HepG2 (cell line): ENCODE data around the gene TNFAIP1. TPM values are rescaled to one million over a fixed set of nuclear protein-coding genes. Genes with fewer than 3 reads are reported as not detected.

Source experiments
- FOXK1 ChIP-seq: sonication (generic); formaldehyde crosslinking; IDR thresholded peaks from 2 replicates; pipeline ENCODE4 v1.4.0; 2020; ENCODE audit warnings: low read depth, missing genetic modification reagents, borderline replicate concordance
- JARID2 ChIP-seq: sonication (generic); formaldehyde crosslinking; IDR thresholded peaks from 2 replicates; pipeline ENCODE4 v1.8.1; 2023; ENCODE audit warnings: missing genetic modification reagents, inconsistent platforms; ENCODE audit not compliant: insufficient replicate concordance
- MYC ChIP-seq: sonication (generic); formaldehyde crosslinking; IDR thresholded peaks from 2 replicates; pipeline ENCODE4 v1.9.0; 2021; ENCODE audit warnings: missing genetic modification reagents, borderline replicate concordance
- NFIC ChIP-seq: IDR thresholded peaks from 2 replicates; pipeline ENCODE4 v1.6.1; 2012; ENCODE audit warnings: mild to moderate bottlenecking, low read length, inconsistent platforms
- POLR2AphosphoS2 ChIP-seq: IDR thresholded peaks from 2 replicates; pipeline ENCODE4 v1.6.1; 2011; ENCODE audit warnings: low read depth, low read length, improper control_type of control experiment
- TIGD3 ChIP-seq: sonication (generic); formaldehyde crosslinking; IDR thresholded peaks from 2 replicates; pipeline ENCODE4 v1.5.1; 2020; ENCODE audit warnings: mild to moderate bottlenecking, missing genetic modification reagents, borderline replicate concordance
- ZNF484 ChIP-seq: sonication (generic); formaldehyde crosslinking; IDR thresholded peaks from 2 replicates; pipeline ENCODE4 v1.5.1; 2020; ENCODE audit warnings: mild to moderate bottlenecking, low read depth, missing genetic modification reagents, borderline replicate concordance
- ZSCAN25 ChIP-seq: sonication (generic); formaldehyde crosslinking; IDR thresholded peaks from 2 replicates; pipeline ENCODE4 v1.8.0; 2022; ENCODE audit warnings: mild to moderate bottlenecking, missing genetic modification reagents
- polyA plus RNA-seq, 8 experiments: library from polyadenylated mRNA; depleted of rRNA in 3 of 8; stranded (reverse) in 7 of 8; unstranded in 1 of 8; fragments of >200 nt; fragmentation: Illumina TruSeq in 4 of 8; extraction: Trizol in 4 of 8; gene quantifications; 2 replicates each; pipeline versions ENCODE4 v1.2.1 to v1.2.3, GENCODE V29; 2011 to 2016; ENCODE audit warnings: low read depth in 4 of 8, missing spikeins in 1 of 8, mixed read lengths in 1 of 8; ENCODE audit not compliant: insufficient read depth in 1 of 8
- total RNA-seq, 5 experiments: library from RNA; depleted of rRNA; stranded (reverse); fragments of >200 nt; fragmentation: Illumina TruSeq; extraction: Trizol; gene quantifications; 2 replicates each; pipeline ENCODE4 v1.2.3, GENCODE V29; 2016; ENCODE audit warnings: low read depth in 1 of 5
- TF ChIP-seq, protein P1 (sequence below), 2 experiments: sonication (generic) in 1 of 2; formaldehyde crosslinking in 1 of 2; IDR thresholded peaks; 2 replicates each; pipeline versions ENCODE4 v1.5.1 to v1.6.1; 2011 to 2020; ENCODE audit warnings: borderline replicate concordance in 1 of 2, low read depth in 1 of 2, low read length in 1 of 2, mild to moderate bottlenecking in 1 of 2, missing genetic modification reagents in 1 of 2, moderate library complexity in 1 of 2
- TF ChIP-seq, protein P2 (sequence below): sonication (generic); formaldehyde crosslinking; IDR thresholded peaks from 2 replicates; pipeline ENCODE4 v1.5.0; 2020; ENCODE audit warnings: mild to moderate bottlenecking, missing genetic modification reagents
- TF ChIP-seq, protein P3 (sequence below): sonication (generic); formaldehyde crosslinking; IDR thresholded peaks from 2 replicates; pipeline ENCODE4 v1.8.0; 2022; ENCODE audit warnings: missing genetic modification reagents, mild to moderate bottlenecking, borderline replicate concordance
- TF ChIP-seq, protein P4 (sequence below): sonication (generic); formaldehyde crosslinking; IDR thresholded peaks from 2 replicates; pipeline ENCODE4 v1.4.0; 2020; ENCODE audit warnings: mild to moderate bottlenecking, missing genetic modification reagents
- TF ChIP-seq, protein P5 (sequence below), 2 experiments: IDR thresholded peaks; 2 replicates each; pipeline ENCODE4 v1.6.1; 2011 to 2012; ENCODE audit warnings: low read length in 2 of 2, borderline replicate concordance in 1 of 2, low read depth in 1 of 2, mild to moderate bottlenecking in 1 of 2, moderate library complexity in 1 of 2

The TNFAIP1 gene
- total and polyA plus RNA-seq, 2 of the 13 experiments (the other 11 are each of a cell fraction or from before 2014, with no cell fraction given), result 17.5 to 40.6 TPM

- TF ChIP-seq, protein P1, sequence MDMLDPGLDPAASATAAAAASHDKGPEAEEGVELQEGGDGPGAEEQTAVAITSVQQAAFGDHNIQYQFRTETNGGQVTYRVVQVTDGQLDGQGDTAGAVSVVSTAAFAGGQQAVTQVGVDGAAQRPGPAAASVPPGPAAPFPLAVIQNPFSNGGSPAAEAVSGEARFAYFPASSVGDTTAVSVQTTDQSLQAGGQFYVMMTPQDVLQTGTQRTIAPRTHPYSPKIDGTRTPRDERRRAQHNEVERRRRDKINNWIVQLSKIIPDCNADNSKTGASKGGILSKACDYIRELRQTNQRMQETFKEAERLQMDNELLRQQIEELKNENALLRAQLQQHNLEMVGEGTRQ (IDR thresholded peaks at IDR 0.05; ENCODE audit: low read depth, low read length), result no peak
- TF ChIP-seq, protein P1 (CRISPR knock-in tag; IDR thresholded peaks at IDR 0.05; ENCODE audit: borderline replicate concordance), result no peak; the same call in 1 of the 2 replicates
- peak; percentile 100 for TF ChIP-seq FOXK1 (CRISPR knock-in tag)
- TF ChIP-seq, protein P2, sequence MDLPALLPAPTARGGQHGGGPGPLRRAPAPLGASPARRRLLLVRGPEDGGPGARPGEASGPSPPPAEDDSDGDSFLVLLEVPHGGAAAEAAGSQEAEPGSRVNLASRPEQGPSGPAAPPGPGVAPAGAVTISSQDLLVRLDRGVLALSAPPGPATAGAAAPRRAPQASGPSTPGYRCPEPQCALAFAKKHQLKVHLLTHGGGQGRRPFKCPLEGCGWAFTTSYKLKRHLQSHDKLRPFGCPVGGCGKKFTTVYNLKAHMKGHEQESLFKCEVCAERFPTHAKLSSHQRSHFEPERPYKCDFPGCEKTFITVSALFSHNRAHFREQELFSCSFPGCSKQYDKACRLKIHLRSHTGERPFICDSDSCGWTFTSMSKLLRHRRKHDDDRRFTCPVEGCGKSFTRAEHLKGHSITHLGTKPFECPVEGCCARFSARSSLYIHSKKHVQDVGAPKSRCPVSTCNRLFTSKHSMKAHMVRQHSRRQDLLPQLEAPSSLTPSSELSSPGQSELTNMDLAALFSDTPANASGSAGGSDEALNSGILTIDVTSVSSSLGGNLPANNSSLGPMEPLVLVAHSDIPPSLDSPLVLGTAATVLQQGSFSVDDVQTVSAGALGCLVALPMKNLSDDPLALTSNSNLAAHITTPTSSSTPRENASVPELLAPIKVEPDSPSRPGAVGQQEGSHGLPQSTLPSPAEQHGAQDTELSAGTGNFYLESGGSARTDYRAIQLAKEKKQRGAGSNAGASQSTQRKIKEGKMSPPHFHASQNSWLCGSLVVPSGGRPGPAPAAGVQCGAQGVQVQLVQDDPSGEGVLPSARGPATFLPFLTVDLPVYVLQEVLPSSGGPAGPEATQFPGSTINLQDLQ (CRISPR knock-in tag), result 0 out of 2 replicates have a peak, but pooled peaks have one; percentile 9
- TF ChIP-seq ZSCAN25 (CRISPR knock-in tag), result no peak
- peak; percentile 49; the same call in 1 of the 2 replicates for TF ChIP-seq MYC
- TF ChIP-seq, protein P3, sequence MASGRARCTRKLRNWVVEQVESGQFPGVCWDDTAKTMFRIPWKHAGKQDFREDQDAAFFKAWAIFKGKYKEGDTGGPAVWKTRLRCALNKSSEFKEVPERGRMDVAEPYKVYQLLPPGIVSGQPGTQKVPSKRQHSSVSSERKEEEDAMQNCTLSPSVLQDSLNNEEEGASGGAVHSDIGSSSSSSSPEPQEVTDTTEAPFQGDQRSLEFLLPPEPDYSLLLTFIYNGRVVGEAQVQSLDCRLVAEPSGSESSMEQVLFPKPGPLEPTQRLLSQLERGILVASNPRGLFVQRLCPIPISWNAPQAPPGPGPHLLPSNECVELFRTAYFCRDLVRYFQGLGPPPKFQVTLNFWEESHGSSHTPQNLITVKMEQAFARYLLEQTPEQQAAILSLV (CRISPR knock-in tag), result peak; percentile 25; the same call in 1 of the 2 replicates
- TF ChIP-seq POLR2AphosphoS2, result no peak
- TF ChIP-seq JARID2 (CRISPR knock-in tag), result peak; percentile 51
- TF ChIP-seq TIGD3 (CRISPR knock-in tag), result no peak
- TF ChIP-seq ZNF484, result no peak
- TF ChIP-seq, protein P4, sequence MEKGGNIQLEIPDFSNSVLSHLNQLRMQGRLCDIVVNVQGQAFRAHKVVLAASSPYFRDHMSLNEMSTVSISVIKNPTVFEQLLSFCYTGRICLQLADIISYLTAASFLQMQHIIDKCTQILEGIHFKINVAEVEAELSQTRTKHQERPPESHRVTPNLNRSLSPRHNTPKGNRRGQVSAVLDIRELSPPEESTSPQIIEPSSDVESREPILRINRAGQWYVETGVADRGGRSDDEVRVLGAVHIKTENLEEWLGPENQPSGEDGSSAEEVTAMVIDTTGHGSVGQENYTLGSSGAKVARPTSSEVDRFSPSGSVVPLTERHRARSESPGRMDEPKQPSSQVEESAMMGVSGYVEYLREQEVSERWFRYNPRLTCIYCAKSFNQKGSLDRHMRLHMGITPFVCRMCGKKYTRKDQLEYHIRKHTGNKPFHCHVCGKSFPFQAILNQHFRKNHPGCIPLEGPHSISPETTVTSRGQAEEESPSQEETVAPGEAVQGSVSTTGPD, result no peak
- TF ChIP-seq, protein P5, sequence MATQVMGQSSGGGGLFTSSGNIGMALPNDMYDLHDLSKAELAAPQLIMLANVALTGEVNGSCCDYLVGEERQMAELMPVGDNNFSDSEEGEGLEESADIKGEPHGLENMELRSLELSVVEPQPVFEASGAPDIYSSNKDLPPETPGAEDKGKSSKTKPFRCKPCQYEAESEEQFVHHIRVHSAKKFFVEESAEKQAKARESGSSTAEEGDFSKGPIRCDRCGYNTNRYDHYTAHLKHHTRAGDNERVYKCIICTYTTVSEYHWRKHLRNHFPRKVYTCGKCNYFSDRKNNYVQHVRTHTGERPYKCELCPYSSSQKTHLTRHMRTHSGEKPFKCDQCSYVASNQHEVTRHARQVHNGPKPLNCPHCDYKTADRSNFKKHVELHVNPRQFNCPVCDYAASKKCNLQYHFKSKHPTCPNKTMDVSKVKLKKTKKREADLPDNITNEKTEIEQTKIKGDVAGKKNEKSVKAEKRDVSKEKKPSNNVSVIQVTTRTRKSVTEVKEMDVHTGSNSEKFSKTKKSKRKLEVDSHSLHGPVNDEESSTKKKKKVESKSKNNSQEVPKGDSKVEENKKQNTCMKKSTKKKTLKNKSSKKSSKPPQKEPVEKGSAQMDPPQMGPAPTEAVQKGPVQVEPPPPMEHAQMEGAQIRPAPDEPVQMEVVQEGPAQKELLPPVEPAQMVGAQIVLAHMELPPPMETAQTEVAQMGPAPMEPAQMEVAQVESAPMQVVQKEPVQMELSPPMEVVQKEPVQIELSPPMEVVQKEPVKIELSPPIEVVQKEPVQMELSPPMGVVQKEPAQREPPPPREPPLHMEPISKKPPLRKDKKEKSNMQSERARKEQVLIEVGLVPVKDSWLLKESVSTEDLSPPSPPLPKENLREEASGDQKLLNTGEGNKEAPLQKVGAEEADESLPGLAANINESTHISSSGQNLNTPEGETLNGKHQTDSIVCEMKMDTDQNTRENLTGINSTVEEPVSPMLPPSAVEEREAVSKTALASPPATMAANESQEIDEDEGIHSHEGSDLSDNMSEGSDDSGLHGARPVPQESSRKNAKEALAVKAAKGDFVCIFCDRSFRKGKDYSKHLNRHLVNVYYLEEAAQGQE (IDR thresholded peaks at IDR 0.05; ENCODE audit: borderline replicate concordance in 1 of 2, low read depth in 1 of 2, low read length in 2 of 2), result no peak
- TF ChIP-seq NFIC, result no peak
Observed at GRCh38 chr17:28335201-28335958, at the start of gene TNFAIP1, which contains the start of gene IFT20 (continued).
